Measurements from ENCODE around the gene GNPDA1.
"Not testable (repeated sequence)": the region's sequence is repeated elsewhere in the genome, so short reads cannot be mapped to it uniquely, and the experiment has no call there.

The GNPDA1 gene

DNA sequence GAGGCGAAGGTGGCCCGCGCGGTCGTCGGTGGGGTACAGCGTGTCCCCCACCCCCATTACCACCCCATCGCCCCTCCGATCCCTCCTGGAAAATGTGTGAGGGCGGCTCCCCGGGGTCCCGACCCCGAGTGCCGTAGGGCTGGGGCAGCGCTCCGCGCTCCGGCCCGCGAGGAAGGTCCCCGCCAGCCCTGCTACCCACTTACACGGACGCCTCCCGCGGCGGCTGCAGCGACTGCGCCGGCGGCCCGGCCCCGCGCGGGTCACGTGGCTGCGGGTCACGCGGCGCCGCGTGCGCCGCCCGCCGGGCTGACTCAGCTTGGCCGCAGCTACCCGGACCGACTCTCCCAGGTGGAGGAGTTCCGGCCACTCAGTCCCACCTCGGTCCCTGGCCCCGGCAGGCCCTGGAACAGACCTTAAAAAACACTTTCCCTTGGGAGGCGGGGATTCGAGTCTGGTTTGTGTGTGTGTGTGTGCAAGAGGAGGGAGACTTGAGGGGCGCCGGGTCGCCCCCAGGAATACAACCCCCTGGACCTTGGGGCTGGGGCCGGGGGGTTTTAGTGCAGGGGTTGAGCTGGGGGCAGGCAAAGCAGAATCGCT is at the start of gene GNPDA1:
TSS of gene GNPDA1 (minus strand) at position 236 of the 597 bp plus-strand sequence. CDS start 992 bp downstream, outside the sequence.
- no peak for DNase-seq (ENCODE audit: low read depth, low spot score)
- H3K9me3 ChIP-seq (ENCODE audit: low read depth, low read length), result no peaks in the 10 kb centered on the region
- H3K4me3 ChIP-seq, result peak within 1 kb of the TSS; percentile 86
- H3K27ac ChIP-seq, result peak within 1 kb of the TSS; percentile 40; the same call in 1 of the 2 replicates
- H3K36me3 ChIP-seq (ENCODE audit: insufficient read depth, low read length), result peaks cover 6% of the 10 kb centered on the region
- peak; percentile 19 for TF ChIP-seq FOXP2 (optimal IDR thresholded peaks at IDR 0.05; ENCODE audit: control extremely low read depth, extremely low read length, insufficient read depth)
- TF ChIP-seq POLR2AphosphoS5 (IDR thresholded peaks at IDR 0.05; ENCODE audit: borderline replicate concordance, low read depth, low read length), result peak; percentile 45; the same call in 1 of the 2 replicates
- no peak for TF ChIP-seq EZH2 (IDR thresholded peaks at IDR 0.05)
- peak within 1 kb of the TSS; percentile 85 for H3K9ac ChIP-seq (ENCODE audit: insufficient read length)

DNA sequence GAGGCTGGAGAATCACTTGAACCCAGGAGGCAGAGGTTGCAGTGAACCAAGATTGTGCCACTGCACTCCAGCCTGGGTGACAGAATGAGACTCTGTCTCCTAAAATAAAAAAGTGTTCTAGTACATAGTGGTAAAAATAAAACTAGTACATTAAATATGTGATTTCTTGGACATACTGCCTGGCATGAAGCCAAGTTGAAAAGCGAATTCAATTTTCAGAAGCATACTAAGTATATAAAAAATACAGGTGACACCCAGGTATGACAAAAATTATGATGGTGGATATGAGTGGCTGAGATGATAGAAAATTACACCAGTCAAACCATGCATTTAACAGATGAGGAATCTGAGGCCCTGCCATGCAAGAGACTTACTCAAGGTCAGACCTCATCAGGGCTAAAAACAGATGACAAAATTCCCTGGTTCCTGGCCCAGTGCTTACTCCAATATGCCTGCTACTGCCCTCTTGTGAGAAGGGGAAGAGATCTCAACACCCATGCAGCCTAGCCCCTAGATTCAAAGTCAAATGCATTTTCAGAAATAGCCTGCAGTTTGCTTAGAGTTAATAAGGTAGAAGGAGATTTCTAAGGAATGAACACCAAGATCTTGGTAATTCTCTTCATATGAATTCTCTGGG is 46.6 kb upstream of the GNPDA1 start:
- H3K9ac ChIP-seq (ENCODE audit: insufficient read length), result no peak overlapping the region
- no peak for DNase-seq (ENCODE audit: low read depth, low spot score)
- TF ChIP-seq POLR2AphosphoS5 (IDR thresholded peaks at IDR 0.05; ENCODE audit: borderline replicate concordance, low read depth, low read length) (no peak), FOXP2 (optimal IDR thresholded peaks at IDR 0.05; ENCODE audit: control extremely low read depth, extremely low read length, insufficient read depth) (no peak), EZH2 (IDR thresholded peaks at IDR 0.05) (no peak)
- H3K36me3 ChIP-seq (ENCODE audit: insufficient read depth, low read length), result no peaks in the 10 kb centered on the region
- H3K9me3 ChIP-seq (ENCODE audit: low read depth, low read length), result no peaks in the 10 kb centered on the region
- no peak overlapping the region for H3K27ac ChIP-seq
- H3K4me3 ChIP-seq, result no peak overlapping the region

DNA sequence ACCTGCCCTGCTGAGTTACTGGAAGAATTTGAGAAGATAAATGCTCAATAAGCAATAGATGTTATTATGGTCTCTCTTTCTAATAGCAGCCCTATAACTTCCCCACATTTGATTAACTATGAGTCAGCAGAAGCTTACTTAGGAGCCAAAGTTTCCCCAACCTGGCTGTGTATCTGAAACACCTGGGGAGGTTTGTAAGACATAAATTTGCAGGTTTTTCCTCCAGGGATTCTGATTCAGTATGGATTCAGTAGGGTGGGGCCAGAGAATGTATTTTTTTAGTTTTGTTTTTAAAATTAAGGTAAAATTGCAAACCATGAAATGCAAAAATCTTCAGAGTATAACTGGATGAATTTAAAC is 44.9 kb upstream of the GNPDA1 start:
- Histone ChIP-seq H3K36me3 (ENCODE audit: insufficient read depth, low read length) (no peaks in the 10 kb centered on the region), H3K4me3 (no peak overlapping the region), H3K27ac (no peak overlapping the region), H3K9me3 (ENCODE audit: low read depth, low read length) (no peaks in the 10 kb centered on the region), H3K9ac (ENCODE audit: insufficient read length) (no peak overlapping the region)
- DNase-seq (ENCODE audit: low read depth, low spot score), result no peak
- TF ChIP-seq FOXP2 (optimal IDR thresholded peaks at IDR 0.05; ENCODE audit: control extremely low read depth, extremely low read length, insufficient read depth), result no peak
- no peak for TF ChIP-seq EZH2 (IDR thresholded peaks at IDR 0.05)
- no peak for TF ChIP-seq POLR2AphosphoS5 (IDR thresholded peaks at IDR 0.05; ENCODE audit: borderline replicate concordance, low read depth, low read length)

DNA sequence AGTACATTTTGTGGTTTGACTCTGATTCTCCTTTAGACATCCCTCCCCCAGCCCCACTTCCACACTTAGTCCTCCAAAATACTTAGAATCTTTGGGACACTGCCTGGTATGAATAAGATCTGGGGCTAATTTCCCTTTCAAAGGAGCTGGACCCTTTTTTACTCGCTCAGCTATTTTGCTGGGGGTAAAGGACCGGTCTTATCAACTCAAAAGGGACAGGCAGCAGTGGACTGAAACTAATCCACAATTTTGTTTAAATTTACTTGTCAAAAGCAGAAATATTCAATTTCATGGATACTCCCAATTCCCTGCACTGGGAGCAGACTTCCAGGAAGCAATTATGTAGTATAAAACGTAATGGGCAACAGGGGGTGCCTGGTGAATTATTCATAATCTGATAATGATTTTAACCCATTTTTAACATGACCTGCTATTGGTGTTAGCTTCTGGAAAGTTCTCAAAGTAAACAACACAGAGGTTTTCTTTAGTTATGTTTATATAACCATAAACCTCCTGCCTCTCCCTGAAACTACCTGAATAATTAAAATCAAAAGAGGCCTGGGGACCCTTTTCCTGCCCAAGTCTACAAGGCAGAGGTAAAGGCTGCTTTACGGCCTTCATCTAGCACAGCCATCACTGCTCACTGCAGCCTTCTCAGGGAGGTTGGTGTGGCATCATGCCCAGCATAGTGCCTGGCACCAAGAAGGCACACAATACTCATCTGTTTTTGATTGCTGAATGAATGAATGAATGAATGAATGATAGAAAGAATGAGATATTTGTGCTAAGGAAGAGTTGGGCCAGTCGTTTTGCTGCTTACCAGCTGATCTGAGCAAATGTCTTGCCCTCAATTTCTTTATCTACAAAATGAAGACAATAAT is 44.2 kb upstream of the GNPDA1 start:
- Histone ChIP-seq H3K9me3 (ENCODE audit: low read depth, low read length) (no peaks in the 10 kb centered on the region), H3K27ac (peak overlapping the region; percentile 19; the same call in 1 of the 2 replicates), H3K4me3 (peak overlapping the region; percentile 14; the same call in 1 of the 2 replicates), H3K9ac (ENCODE audit: insufficient read length) (no peak overlapping the region), H3K36me3 (ENCODE audit: insufficient read depth, low read length) (no peaks in the 10 kb centered on the region)
- DNase-seq (ENCODE audit: low read depth, low spot score), result peak; percentile 58
- no peak for TF ChIP-seq EZH2 (IDR thresholded peaks at IDR 0.05)
- peak; percentile 53; the same call in 1 of the 2 replicates for TF ChIP-seq POLR2AphosphoS5 (IDR thresholded peaks at IDR 0.05; ENCODE audit: borderline replicate concordance, low read depth, low read length)
- no peak for TF ChIP-seq FOXP2 (optimal IDR thresholded peaks at IDR 0.05; ENCODE audit: control extremely low read depth, extremely low read length, insufficient read depth)

DNA sequence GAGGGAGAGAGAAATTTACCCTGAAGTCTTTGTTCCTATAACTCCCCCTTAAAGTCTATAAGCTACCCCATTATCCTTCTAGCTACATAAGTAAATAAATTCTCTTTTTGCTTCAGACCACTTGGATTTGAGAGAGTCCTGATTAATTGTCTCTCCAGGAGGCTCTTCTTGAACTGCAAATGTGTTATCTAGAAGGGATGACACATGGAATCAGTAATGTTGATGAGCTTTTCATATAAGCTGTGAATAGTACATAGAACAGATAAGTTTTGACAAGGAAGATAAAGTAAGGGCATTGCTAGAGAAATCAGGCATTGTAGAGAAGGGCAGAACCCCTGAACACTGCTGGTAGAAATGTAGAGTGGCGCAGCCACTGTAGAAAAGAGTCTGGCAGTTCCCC is 42.5 kb upstream of the GNPDA1 start:
- TF ChIP-seq FOXP2 (optimal IDR thresholded peaks at IDR 0.05; ENCODE audit: control extremely low read depth, extremely low read length, insufficient read depth) (no peak), EZH2 (IDR thresholded peaks at IDR 0.05) (no peak), POLR2AphosphoS5 (IDR thresholded peaks at IDR 0.05; ENCODE audit: borderline replicate concordance, low read depth, low read length) (no peak)
- no peak overlapping the region for H3K27ac ChIP-seq
- H3K4me3 ChIP-seq, result no peak overlapping the region
- DNase-seq (ENCODE audit: low read depth, low spot score), result no peak
- H3K9ac ChIP-seq (ENCODE audit: insufficient read length), result no peak overlapping the region
- no peaks in the 10 kb centered on the region for H3K36me3 ChIP-seq (ENCODE audit: insufficient read depth, low read length)
- H3K9me3 ChIP-seq (ENCODE audit: low read depth, low read length), result no peaks in the 10 kb centered on the region

DNA sequence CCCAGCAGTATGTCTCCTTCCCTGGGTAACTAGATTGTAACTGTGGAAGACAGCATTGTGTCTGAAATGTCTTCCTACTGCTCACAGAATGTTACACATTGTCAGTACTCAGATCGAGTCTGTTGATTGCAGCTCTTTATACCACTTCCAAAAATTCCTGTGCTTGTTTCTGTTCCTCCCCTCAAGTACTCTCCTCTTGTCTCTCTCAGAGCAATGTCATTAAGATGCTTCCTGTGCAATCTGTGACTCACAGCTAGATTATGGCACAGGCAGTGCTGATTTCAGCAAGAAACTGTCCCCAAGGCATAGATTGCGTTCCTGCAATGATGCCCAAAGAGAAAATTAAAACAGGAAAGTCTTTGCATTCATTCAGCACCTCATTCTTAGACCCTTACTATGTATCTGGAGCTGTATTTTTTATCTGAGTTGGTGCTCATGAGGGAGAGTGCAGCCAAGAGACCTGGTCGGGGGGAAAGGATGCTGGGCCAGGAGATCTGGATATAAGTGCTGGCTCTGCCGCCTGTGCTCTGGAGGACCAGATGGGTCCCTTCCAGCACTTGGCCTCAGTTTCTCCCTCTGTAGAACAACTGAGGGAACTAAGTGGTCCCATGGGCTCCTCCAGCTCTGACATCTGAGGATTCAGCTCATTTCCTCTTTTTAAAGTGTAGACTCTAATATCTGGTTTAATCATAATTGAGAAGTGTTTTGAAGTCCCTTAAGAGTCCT is 40.8 kb upstream of the GNPDA1 start:
- no peaks in the 10 kb centered on the region for H3K9me3 ChIP-seq (ENCODE audit: low read depth, low read length)
- no peak overlapping the region for H3K9ac ChIP-seq (ENCODE audit: insufficient read length)
- DNase-seq (ENCODE audit: low read depth, low spot score), result peak; percentile 98
- TF ChIP-seq POLR2AphosphoS5 (IDR thresholded peaks at IDR 0.05; ENCODE audit: borderline replicate concordance, low read depth, low read length), result peak; percentile 73
- TF ChIP-seq FOXP2 (optimal IDR thresholded peaks at IDR 0.05; ENCODE audit: control extremely low read depth, extremely low read length, insufficient read depth), result peak; percentile 94
- TF ChIP-seq EZH2 (IDR thresholded peaks at IDR 0.05), result no peak
- no peaks in the 10 kb centered on the region for H3K36me3 ChIP-seq (ENCODE audit: insufficient read depth, low read length)
- peak overlapping the region; percentile 89 for H3K27ac ChIP-seq
- peak overlapping the region; percentile 65 for H3K4me3 ChIP-seq

DNA sequence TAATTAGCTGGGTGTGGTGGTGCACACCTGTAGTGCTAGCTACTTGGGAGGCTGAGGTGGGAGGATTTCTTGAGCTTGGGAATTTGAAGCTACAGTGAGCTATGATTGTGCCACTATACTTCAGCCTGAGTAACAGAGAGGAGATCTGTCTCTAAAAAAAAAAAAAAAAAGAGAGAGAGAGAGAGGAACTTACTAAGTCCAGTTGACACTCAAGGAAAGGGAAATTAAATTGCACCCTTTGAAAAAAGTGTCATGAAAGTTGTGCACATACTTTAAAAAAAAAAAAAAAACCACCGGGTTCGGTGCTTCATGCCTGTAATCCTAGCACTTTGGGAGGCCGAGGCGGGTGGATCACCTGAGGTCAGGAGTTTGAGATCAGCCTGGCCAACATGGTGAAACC is 39.2 kb upstream of the GNPDA1 start:
- H3K36me3 ChIP-seq (ENCODE audit: insufficient read depth, low read length); H3K4me3 ChIP-seq; H3K9ac ChIP-seq (ENCODE audit: insufficient read length); DNase-seq (ENCODE audit: low read depth, low spot score); H3K27ac ChIP-seq; H3K9me3 ChIP-seq (ENCODE audit: low read depth, low read length): not testable (repeated sequence)

DNA sequence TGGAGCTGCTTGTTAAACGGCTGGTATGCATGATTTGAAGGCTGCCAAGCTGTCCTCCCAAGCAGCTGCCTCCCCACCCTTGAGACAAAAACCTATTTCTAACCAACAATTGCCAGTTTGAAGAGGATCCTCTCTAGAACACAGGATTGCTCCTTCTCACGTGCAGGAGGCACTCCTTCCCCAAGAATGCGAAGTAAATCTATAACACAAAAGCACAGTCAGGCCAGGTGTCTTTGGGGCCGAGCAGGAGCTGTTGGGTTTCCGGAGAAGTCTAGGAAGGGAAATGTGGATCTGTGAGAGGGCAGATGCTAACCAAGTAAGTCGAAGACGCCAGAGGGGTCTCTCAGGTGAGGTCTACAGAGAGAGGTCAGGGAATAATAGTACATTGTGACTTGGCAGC is 35.4 kb upstream of the GNPDA1 start:
- H3K36me3 ChIP-seq (ENCODE audit: insufficient read depth, low read length), result no peaks in the 10 kb centered on the region
- no peak for TF ChIP-seq EZH2 (IDR thresholded peaks at IDR 0.05)
- TF ChIP-seq POLR2AphosphoS5 (IDR thresholded peaks at IDR 0.05; ENCODE audit: borderline replicate concordance, low read depth, low read length), result no peak
- TF ChIP-seq FOXP2 (optimal IDR thresholded peaks at IDR 0.05; ENCODE audit: control extremely low read depth, extremely low read length, insufficient read depth), result no peak
- DNase-seq (ENCODE audit: low read depth, low spot score), result no peak
- H3K9ac ChIP-seq (ENCODE audit: insufficient read length), result no peak overlapping the region
- no peaks in the 10 kb centered on the region for H3K9me3 ChIP-seq (ENCODE audit: low read depth, low read length)
- H3K4me3 ChIP-seq, result no peak overlapping the region
- no peak overlapping the region for H3K27ac ChIP-seq
